ENCODE results near the gene PRKD1.
"Not testable (repeated sequence)": the region's sequence is repeated elsewhere in the genome, so short reads cannot be mapped to it uniquely, and the experiment has no call there.

Gene PRKD1

GRCh38 chr14:29839691-29840090, 88.0 kb downstream of the PRKD1 start:
- DNase-seq (ENCODE audit: low read depth in 1 of 2, low spot score in 1 of 2): not testable (repeated sequence)

DNA sequence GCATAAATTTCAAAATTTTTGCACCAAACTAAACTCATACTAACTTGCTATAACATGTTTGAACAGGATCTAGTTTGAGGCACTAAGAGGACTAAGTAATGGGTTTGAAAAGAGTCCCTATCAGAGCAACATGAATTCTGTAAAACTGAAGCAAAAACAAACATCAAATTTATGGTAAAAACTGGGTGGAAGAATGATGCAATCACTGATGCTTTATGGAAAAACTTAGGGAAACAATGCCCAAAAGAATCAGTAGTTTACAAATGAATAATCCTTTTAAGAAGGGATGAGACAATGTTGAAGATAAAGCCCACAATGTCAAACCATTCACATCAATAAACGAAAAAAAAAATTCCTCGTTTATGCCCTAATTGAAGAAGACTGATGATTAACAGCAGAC, 88.9 kb downstream of the PRKD1 start:
- no peak for DNase-seq (ENCODE audit: low read depth in 1 of 2, low spot score in 1 of 2)

DNA sequence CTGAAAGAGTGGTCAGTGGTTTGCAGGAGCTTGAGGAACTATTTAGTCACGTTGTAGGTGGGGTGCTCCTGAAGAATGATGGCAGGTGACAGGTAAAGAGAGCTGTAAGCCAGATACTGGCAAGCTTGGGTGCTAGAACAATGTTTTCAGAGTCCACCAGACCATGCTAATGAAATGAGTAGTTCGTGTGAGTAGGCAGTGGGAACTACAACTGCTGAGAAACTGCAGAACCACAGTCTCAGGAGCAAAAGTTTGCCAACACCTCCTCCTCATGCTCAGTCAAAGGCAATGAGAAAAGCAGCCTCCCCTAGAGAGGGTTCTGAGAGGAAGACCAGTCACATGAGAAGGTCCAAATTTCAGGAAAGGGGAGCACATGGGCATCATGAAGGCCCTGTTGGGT, 91.3 kb downstream of the PRKD1 start:
- no peak for DNase-seq (ENCODE audit: low read depth in 1 of 2, low spot score in 1 of 2)

DNA sequence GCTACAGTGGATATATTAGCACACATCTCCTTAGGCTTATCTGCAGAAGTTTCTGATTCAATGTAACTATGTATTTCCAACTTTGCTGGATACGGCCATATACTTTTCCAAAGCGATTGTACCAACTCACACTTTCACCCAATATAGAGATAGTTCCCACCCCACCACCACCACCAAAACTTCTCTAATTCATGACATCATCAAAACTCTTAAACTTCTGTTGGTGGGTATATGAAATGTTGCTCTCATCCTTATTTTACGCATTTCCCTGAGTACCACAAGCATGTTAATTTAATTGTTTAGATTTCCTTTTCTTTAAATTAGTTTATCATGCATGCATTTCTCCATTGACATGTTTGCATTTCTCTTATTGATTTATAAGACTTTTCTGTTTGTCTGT, 95.6 kb downstream of the PRKD1 start:
- no peak for DNase-seq (ENCODE audit: low read depth in 1 of 2, low spot score in 1 of 2)

- DNase-seq (ENCODE audit: low read depth in 1 of 2, low spot score in 1 of 2): no peak
These were observed 97.8 kb downstream of the PRKD1 start for GRCh38 chr14:29829851-29830250.

GRCh38 chr14:29823816-29824215, 103.8 kb downstream of the PRKD1 start:
- DNase-seq (ENCODE audit: low read depth in 1 of 2, low spot score in 1 of 2): no peak

DNA sequence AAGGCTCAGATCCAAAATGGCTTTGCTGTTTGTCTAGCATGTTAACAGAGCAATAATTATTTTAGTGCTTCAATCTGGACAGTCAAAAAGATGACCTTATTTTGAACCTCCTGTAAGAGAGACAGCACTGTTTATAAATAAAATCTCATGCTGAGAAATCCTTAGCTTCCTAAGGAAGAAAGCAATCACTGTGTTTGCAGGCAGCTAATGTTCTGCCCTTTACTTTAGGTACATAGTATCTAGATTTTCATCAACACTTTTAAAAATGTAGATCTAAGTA, 105.3 kb downstream of the PRKD1 start:
- DNase-seq (ENCODE audit: low read depth in 1 of 2, low spot score in 1 of 2): no peak

- DNase-seq (ENCODE audit: low read depth in 1 of 2, low spot score in 1 of 2): no peak
These were observed 105.8 kb downstream of the PRKD1 start for GRCh38 chr14:29821661-29822429.

- DNase-seq (ENCODE audit: low read depth in 1 of 2, low spot score in 1 of 2): no peak
These were observed 106.4 kb downstream of the PRKD1 start for GRCh38 chr14:29821242-29821641.

GRCh38 chr14:29820785-29821184, 106.9 kb downstream of the PRKD1 start:
- no peak for DNase-seq (ENCODE audit: low read depth in 1 of 2, low spot score in 1 of 2)

- no peak for DNase-seq (ENCODE audit: low read depth in 1 of 2, low spot score in 1 of 2)
These were observed 109.8 kb downstream of the PRKD1 start for GRCh38 chr14:29817767-29818405.

DNA sequence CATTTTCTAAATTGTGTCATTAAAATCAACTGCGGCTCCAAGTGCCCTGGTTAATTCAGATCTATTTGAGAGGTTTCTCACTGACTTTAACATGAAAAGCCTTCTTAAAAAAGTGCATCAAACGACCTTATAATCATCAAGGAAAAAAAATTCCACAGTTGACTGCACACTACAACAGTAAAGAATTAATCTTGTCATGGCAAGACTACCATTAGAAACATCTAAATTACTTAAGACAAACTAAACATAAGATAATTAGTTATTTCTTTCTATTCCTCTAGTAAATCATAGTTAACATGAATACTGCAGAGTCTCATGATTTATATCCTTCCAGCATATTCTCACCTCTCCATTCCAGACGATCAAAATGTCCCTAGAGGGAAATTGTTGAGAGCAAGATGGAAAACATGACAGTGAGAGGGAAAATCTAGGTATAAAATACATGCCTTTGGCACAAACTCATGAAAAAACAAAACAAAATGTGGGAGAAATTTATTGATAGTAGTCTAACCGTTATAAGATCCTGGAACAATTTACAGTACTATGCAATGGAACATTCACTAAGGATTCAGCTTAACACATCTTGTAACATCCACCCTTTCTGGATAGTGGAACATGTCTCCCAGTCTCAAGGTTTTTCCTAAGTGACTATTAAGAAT, 112.5 kb downstream of the PRKD1 start:
- DNase-seq (ENCODE audit: low read depth in 1 of 2, low spot score in 1 of 2): no peak

GRCh38 chr14:29814156-29815015, 113.3 kb downstream of the PRKD1 start:
- no peak for DNase-seq (ENCODE audit: low read depth in 1 of 2, low spot score in 1 of 2)

DNA sequence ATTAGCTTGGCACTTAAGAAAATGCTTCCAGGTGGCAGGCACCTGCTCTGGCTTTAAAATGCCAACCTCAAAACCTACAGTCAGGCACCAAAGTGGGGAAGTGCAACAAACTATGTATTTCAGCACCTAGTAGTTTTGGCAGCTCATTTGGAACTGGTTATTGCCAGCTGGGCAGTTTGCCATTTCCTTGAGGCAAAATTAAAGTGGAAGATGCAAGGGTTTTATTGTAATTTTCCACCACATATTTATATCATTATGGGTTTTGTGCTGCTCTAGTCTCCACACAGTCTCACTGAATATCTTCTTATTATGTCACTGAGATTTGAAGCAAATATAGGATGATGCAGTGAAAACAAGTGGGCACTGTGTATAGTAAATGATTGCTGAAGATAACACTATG, 117.0 kb downstream of the PRKD1 start:
- no peak for DNase-seq (ENCODE audit: low read depth in 1 of 2, low spot score in 1 of 2)

DNA sequence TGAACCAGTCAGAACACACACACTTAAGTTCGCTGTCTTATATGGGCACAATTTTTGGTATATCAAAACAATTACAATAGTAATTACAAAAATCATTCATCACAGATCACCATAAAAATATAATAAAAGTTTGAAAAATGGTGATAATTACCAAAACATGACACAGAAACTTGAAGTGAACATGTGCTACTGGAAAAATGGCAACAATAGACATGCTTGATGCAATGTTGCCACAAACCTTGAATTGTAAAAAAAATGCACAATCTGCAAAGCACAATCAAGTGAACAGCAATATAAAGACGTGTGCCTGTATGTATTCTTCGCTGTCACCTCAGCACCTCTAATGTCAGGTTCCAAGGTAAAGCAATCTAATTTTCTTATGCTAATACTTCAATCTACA, 117.6 kb downstream of the PRKD1 start:
- no peak for DNase-seq (ENCODE audit: low read depth in 1 of 2, low spot score in 1 of 2)

DNA sequence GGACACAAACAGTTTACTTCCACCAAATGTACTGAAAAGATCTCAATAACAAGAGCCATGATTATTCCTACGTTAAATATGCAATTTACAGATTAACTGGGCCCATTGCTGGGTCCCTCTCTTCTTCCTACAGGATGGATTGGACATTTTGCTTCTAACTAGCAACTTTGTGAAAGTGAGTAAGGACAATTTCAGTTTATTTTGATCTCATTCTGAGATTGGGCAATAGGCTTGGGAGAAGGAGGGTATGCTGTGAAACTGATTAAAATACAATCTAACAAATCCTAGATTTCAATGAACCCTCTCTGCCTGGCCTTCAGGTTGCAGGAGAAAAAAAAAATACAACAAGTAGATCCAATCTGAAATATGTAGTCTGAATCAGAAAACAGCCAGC, 121.5 kb downstream of the PRKD1 start:
- no peak for DNase-seq (ENCODE audit: low read depth in 1 of 2, low spot score in 1 of 2)

GRCh38 chr14:29805415-29806123, 122.1 kb downstream of the PRKD1 start:
- no peak for DNase-seq (ENCODE audit: low read depth in 1 of 2, low spot score in 1 of 2)

- DNase-seq (ENCODE audit: low read depth in 1 of 2, low spot score in 1 of 2): no peak
These were observed 123.0 kb downstream of the PRKD1 start for GRCh38 chr14:29804481-29805266.

GRCh38 chr14:29803045-29803444, 124.6 kb downstream of the PRKD1 start:
- DNase-seq (ENCODE audit: low read depth in 1 of 2, low spot score in 1 of 2): no peak

DNA sequence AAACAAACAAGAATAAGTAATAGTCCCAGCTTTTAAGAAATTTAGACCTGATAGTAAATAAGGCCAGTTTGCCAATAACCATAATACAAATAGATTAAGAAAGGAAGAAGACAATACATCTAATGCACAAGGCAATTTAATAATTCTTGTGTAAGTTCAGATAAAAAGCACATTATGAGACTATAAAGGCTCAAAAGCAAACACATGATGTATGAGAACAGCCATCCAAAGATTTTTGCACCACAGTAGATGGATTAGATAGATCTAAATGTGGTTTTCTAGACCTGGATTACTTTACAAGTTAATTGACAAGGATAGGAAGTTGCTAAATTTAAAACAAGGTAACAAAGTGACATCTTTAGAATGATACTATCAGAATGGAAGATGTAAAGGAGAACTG, 125.4 kb downstream of the PRKD1 start:
- DNase-seq (ENCODE audit: low read depth in 1 of 2, low spot score in 1 of 2): no peak

All from activated T-helper 1 cell treated with anti-CD3 and anti-CD28 coated beads, Interleukin-2, amount 50 U/mL, for 16 hours (primary cell).